Body of pancreas (tissue), 4 donors: ENCODE data around the gene SRP19.

Source experiments
- CTCF ChIP-seq, 7 experiments: fragments of 450-650 bp in 4 of 7; fragments of 200-600 bp in 3 of 7; sonication (generic) in 3 of 7; IDR thresholded peaks; one replicate each; pipeline ENCODE4 v1.5.1; 2016 to 2019; ENCODE audit warnings: antibody characterized with exemption in 7 of 7
- POLR2A ChIP-seq, 3 donors: fragments of 450-650 bp; IDR thresholded peaks; one replicate each; pipeline ENCODE4 v1.6.1; 2016; ENCODE audit warnings: antibody characterized with exemption in 3 of 3, mild to moderate bottlenecking in 2 of 3

DNA sequence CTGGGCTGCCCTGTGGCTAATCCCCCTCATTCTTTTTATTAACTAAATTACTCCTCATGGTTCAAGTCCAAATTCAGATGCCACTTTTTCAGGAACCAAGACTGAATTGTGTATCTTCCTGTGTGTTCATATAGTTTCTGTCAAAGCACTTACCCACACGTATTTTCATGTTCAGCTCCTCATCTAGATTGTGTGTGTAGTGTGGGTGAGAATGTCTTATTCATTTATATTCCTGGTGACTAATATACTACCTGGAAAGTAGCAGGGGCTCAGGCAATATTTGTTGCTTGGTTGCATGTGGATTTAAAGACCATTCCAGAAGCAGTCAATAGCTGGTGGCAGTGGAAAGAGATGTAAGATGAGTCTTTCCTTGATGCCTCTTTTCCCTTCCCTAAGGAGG lies 48.5 kb upstream of the SRP19 start:
- TF ChIP-seq CTCF (IDR thresholded peaks at IDR 0.05) (no peak), POLR2A (IDR thresholded peaks at IDR 0.05) (no peak)
